ENCODE measurements around the gene DISC1. TPM values are rescaled to one million over a fixed set of nuclear protein-coding genes. Genes with fewer than 3 reads are reported as not detected.

Gene DISC1
- total RNA-seq, 3 donors from 2014 or later: 12.1 to 18.9 (median 12.4) TPM

DNA sequence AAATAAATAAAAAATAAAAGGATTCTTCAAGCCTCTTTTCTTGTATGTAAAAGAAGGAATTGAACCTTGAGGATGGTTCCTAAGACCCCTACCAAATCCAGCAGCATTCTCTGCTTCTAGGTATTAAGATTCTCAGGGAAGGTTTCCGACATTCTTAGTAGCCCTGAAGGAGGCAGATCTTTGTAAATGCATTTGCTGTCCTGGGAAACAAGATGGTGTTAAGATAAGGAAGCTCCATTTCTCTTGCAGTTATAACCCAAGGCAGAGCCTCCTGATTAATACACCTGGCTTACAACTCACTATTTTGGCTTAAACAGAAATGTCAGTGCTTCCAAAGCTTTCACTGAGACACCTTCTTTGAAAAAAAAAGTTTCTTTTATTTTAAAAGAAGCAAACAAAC is 393.8 kb downstream of the DISC1 start:
- Histone ChIP-seq H3K27ac (no peak overlapping the region), H3K4me1 (no peaks in the 10 kb centered on the region)

DNA sequence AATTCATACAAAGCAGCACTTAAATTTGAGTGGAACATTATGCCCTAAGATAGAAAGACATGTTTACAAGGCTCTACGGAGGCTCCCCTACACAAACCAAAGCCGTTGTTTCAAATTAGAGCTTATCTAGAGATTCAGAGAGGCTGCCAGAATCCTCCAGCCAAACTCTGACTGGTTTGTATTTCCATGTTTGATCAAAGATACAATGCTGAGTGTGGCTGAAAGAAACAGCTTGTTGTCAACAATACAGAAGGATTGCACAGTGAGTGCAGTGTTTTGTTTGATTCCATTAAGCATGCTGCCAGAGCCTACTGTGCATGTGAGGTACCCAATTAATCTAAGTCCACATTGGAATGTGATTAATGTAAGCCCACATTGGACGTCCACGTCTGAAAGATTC is 402.7 kb downstream of the DISC1 start:
- H3K9me3 ChIP-seq: no peaks in the 10 kb centered on the region
- no peaks in the 10 kb centered on the region for H3K36me3 ChIP-seq
- H3K27ac ChIP-seq: no peak overlapping the region
- intact Hi-C loops (cut with DNase I; ENCODE audit: low total_unique reads): no loop called here
- TF ChIP-seq POLR2AphosphoS5 (IDR thresholded peaks at IDR 0.05) (no peak), POLR2A (IDR thresholded peaks at IDR 0.05) (no peak)
- TF ChIP-seq, protein P1, sequence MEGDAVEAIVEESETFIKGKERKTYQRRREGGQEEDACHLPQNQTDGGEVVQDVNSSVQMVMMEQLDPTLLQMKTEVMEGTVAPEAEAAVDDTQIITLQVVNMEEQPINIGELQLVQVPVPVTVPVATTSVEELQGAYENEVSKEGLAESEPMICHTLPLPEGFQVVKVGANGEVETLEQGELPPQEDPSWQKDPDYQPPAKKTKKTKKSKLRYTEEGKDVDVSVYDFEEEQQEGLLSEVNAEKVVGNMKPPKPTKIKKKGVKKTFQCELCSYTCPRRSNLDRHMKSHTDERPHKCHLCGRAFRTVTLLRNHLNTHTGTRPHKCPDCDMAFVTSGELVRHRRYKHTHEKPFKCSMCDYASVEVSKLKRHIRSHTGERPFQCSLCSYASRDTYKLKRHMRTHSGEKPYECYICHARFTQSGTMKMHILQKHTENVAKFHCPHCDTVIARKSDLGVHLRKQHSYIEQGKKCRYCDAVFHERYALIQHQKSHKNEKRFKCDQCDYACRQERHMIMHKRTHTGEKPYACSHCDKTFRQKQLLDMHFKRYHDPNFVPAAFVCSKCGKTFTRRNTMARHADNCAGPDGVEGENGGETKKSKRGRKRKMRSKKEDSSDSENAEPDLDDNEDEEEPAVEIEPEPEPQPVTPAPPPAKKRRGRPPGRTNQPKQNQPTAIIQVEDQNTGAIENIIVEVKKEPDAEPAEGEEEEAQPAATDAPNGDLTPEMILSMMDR (IDR thresholded peaks at IDR 0.05): no peak
- no peak for DNase-seq (ENCODE audit: low spot score in 2 of 2)
- H3K27me3 ChIP-seq: no peaks in the 10 kb centered on the region
- no peak overlapping the region for H3K4me3 ChIP-seq
- H3K4me1 ChIP-seq: no peaks in the 10 kb centered on the region

More for the DNA sequence above, 393.8 kb downstream of the DISC1 start:
- no peak for TF ChIP-seq POLR2AphosphoS5 (IDR thresholded peaks at IDR 0.05)
- TF ChIP-seq, protein P1 (IDR thresholded peaks at IDR 0.05): no peak
- TF ChIP-seq POLR2A (IDR thresholded peaks at IDR 0.05): no peak
- Histone ChIP-seq H3K9me3 (no peaks in the 10 kb centered on the region), H3K36me3 (no peaks in the 10 kb centered on the region), H3K27me3 (no peaks in the 10 kb centered on the region), H3K4me3 (no peak overlapping the region)
- no peak for DNase-seq (ENCODE audit: low spot score in 2 of 2)
- intact Hi-C loops (cut with DNase I; ENCODE audit: low total_unique reads): no loop called here

DNA sequence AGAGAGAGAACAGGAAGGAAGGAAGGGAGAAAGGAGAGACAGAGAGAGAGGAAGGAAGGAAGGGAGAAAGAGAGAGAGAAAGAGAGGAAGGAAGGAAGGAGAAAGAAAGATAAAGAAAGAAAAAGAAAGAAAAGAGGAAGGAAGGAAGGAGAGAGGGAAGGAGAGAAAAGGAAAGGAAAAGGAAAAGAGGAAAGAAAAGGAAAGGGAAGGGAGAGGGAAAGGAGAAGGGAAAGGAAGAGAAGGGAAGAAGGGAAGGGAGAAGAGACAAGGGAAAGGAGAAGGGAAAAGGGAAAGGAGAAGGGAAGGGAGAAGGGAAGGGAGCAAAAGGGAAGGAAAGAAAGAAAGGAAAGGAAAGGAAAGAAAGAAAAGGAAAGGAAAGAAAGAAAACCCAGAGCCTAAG is 404.6 kb downstream of the DISC1 start:
- no peak overlapping the region for H3K27ac ChIP-seq
- no peak for DNase-seq (ENCODE audit: low spot score in 2 of 2)
- intact Hi-C loops (cut with DNase I; ENCODE audit: low total_unique reads): no loop called here
- H3K9me3 ChIP-seq: no peaks in the 10 kb centered on the region
- H3K4me1 ChIP-seq: no peaks in the 10 kb centered on the region
- no peaks in the 10 kb centered on the region for H3K27me3 ChIP-seq
- no peak overlapping the region for H3K4me3 ChIP-seq
- TF ChIP-seq, protein P1 (IDR thresholded peaks at IDR 0.05): no peak
- TF ChIP-seq POLR2AphosphoS5 (IDR thresholded peaks at IDR 0.05) (no peak), POLR2A (IDR thresholded peaks at IDR 0.05) (no peak)
- H3K36me3 ChIP-seq: no peaks in the 10 kb centered on the region

DNA sequence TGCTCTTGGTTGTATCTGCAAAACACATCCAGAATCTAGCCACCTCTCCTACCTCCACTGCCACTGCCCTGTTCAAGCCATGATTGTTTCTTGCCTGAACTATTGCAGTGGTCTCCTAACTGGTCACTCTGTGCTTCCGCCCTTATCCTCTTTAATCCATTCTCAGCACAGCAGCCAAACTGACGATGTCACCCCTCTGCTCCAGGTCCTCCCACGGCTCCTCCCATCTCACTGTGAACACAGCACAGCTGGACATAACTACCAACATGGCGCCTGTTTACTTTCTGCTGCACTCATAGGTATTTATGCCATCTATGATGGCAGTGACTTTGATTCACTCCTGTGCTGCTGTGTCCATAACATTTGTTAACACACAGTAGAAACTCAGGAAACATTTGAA is 406.7 kb downstream of the DISC1 start:
- Histone ChIP-seq H3K27me3 (no peaks in the 10 kb centered on the region), H3K4me1 (no peaks in the 10 kb centered on the region), H3K36me3 (no peaks in the 10 kb centered on the region), H3K9me3 (no peaks in the 10 kb centered on the region), H3K4me3 (no peak overlapping the region), H3K27ac (no peak overlapping the region)
- DNase-seq (ENCODE audit: low spot score in 2 of 2): no peak
- TF ChIP-seq, protein P1 (IDR thresholded peaks at IDR 0.05): no peak
- TF ChIP-seq POLR2A (IDR thresholded peaks at IDR 0.05): no peak
- TF ChIP-seq POLR2AphosphoS5 (IDR thresholded peaks at IDR 0.05): no peak
- intact Hi-C loops (cut with DNase I; ENCODE audit: low total_unique reads): no loop called here

DNA sequence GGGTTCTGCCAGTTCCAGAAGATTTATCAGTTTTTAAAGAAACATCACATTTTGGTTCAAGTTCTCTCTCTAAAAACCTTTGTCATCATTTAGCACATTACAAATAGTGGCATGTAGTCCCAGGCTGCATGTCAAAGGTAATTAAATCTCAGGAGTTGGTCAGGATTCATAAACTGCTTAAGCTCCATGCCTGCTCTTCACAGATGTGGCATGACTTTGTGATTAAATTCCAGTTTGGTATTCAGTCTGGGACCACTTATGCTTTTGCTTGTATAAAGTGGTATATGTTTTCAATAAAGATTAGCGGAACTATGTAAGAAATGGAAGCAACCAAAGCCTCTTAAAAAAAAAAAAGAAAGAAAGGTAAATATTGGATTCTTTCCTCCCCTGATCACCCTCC is 408.0 kb downstream of the DISC1 start:
- Histone ChIP-seq H3K27ac (no peak overlapping the region), H3K4me1 (no peaks in the 10 kb centered on the region), H3K36me3 (no peaks in the 10 kb centered on the region), H3K4me3 (no peak overlapping the region), H3K9me3 (no peaks in the 10 kb centered on the region), H3K27me3 (no peaks in the 10 kb centered on the region)
- no peak for TF ChIP-seq POLR2AphosphoS5 (IDR thresholded peaks at IDR 0.05)
- TF ChIP-seq, protein P1 (IDR thresholded peaks at IDR 0.05): no peak
- no peak for TF ChIP-seq POLR2A (IDR thresholded peaks at IDR 0.05)
- intact Hi-C loops (cut with DNase I; ENCODE audit: low total_unique reads): no loop called here
- DNase-seq (ENCODE audit: low spot score in 2 of 2): no peak
